SK-MEL-5 (cell line): Measurements from ENCODE around the gene USP33. TPM values are rescaled to one million over a fixed set of nuclear protein-coding genes. Genes with fewer than 3 reads are reported as not detected.
"Not testable (repeated sequence)": the region's sequence is repeated elsewhere in the genome, so short reads cannot be mapped to it uniquely, and the experiment has no call there.

ENCODE experiments used
- DNase-seq: peaks from one replicate; pipeline ENCODE4 v3.0.0-alpha.2; 2016; ENCODE audit warnings: low read depth, low spot score
- in situ Hi-C: cut with HindIII; loops from 2 replicates; pipeline ENCODE4 v1.10.0; 2016; ENCODE audit warnings: low sequenced_read_pairs, high pct_unique_total_duplicates, low pct_unique_long_range_greater_than_20kb
- total RNA-seq: library from RNA; depleted of rRNA; stranded (reverse); fragments of >200 nt; shearing (Covaris generic); gene quantifications from 2 replicates; pipeline ENCODE4 v1.2.3, GENCODE V29; 2014; rRNA removed

USP33 gene
- total RNA-seq, 1 experiment from 2014 or later: 91.1 TPM

DNA sequence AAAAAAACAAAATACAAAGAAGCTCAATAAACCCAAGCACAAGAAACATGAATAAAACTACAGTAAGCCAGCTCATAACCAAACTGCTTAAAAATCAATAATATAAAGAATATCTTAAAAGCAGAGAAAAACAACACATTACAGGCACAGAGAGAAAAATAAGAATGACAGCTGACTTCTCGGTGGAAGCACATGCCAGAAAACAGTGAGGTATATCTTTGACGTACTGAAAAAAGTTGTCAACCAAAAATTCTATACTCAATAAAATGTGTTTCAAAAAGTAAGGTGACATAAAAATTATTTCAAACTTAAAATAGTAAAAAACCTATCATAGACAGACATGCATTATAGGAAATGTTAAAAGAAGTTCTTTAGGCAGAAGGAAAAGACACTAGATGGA lies 110.5 kb downstream of the USP33 start:
- no peak for DNase-seq
- in situ Hi-C loops: no loop called here

DNA sequence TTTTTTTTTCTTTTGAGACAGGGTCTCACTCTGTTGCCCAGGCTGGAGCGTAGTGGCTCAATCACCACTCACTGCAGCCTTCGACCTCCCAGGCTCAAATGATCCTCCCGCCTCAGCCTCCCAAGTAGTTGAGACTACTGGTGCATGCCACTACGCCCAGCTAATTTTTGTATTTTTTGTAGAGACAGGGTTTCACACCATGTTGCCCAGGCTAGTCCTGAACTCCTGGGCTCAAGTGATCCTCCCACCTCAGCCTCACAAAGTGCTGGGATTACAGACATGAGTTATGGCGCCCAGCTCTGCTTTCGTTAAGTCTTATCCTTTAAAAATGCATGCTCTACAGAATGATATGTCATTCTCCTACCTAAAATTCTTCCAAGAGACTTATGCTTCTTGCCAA lies 113.4 kb downstream of the USP33 start:
- in situ Hi-C loops, DNase-seq: not testable (repeated sequence)

Other genes with a start within 250 kb of the USP33 start
- 100 and 105 TPM in 2 replicates for gene ZZZ3, start 77.2 kb downstream of the USP33 start, total RNA-seq
- 14.4 and 16.4 TPM in 2 replicates for gene MIGA1, start 19.8 kb upstream of the USP33 start, total RNA-seq
- 0.45 and 1.4 TPM in 2 replicates for gene NEXN, start 128.8 kb upstream of the USP33 start, total RNA-seq
- gene FUBP1, start 219.2 kb upstream of the USP33 start, total RNA-seq: 96.3 and 100 TPM in 2 replicates
- 10.2 and 14.3 TPM in 2 replicates for gene DNAJB4, start 245.1 kb upstream of the USP33 start, total RNA-seq